Tibial artery (tissue), 4 donors: Measurements from ENCODE around the gene SPAG5.

Experiments
- DNase-seq, 2 donors: peaks; one replicate each; pipeline ENCODE4 v3.0.0-alpha.2; 2019
- H3K27ac ChIP-seq, 2 donors: fragments of 200-600 bp; sonication (generic) in 1 of 2; 1 replicate in 1 of 2; 2 replicates in 1 of 2; pipeline ENCODE4 v1.5.1; 2018 to 2019; ENCODE audit warnings: mild to moderate bottlenecking in 1 of 2
- H3K27me3 ChIP-seq, 2 donors: fragments of 200-600 bp; sonication (generic) in 1 of 2; one replicate each; pipeline versions ENCODE4 v1.5.1 to v1.6.0; 2016 to 2019
- H3K36me3 ChIP-seq, 3 donors: fragments of 200-600 bp; sonication (generic) in 2 of 3; one replicate each; pipeline ENCODE4 v1.5.1; 2016 to 2019; ENCODE audit warnings: mild to moderate bottlenecking in 2 of 3
- H3K4me1 ChIP-seq, 4 donors: fragments of 200-600 bp; sonication (generic) in 2 of 4; 1 replicate in 3 of 4; 2 replicates in 1 of 4; pipeline ENCODE4 v1.5.1; 2016 to 2019
- H3K4me3 ChIP-seq, 2 donors: fragments of 200-600 bp; sonication (generic) in 1 of 2; 1 replicate in 1 of 2; 2 replicates in 1 of 2; pipeline ENCODE4 v1.5.1; 2018 to 2019; ENCODE audit warnings: mild to moderate bottlenecking in 2 of 2
- H3K9me3 ChIP-seq, 3 donors: fragments of 200-600 bp; sonication (generic) in 1 of 3; one replicate each; pipeline ENCODE4 v1.5.1; 2016 to 2019
- CTCF ChIP-seq, 2 experiments: fragments of 200-600 bp in 1 of 2; fragments of 450-650 bp in 1 of 2; IDR thresholded peaks; one replicate each; pipeline ENCODE4 v1.5.1; 2017 to 2019; ENCODE audit warnings: antibody characterized with exemption in 2 of 2, mild to moderate bottlenecking in 1 of 2, moderate library complexity in 1 of 2
- intact Hi-C: fragments of 100-400 bp; cut with DNase I; formaldehyde crosslinking; loops from one replicate; pipeline ENCODE4 v1.15.0; 2023; ENCODE audit warnings: low total_unique reads

Gene SPAG5

GRCh38 chr17:28569446-28569845, 29.4 kb downstream of the SPAG5 start:
- peaks cover 0 to 27% (median 18%) of the 10 kb centered on the region in 4 donors for H3K4me1 ChIP-seq
- intact Hi-C loops, result no loop called here
- DNase-seq, result no peak

GRCh38 chr17:28567604-28568003, 31.2 kb downstream of the SPAG5 start:
- TF ChIP-seq CTCF (IDR thresholded peaks at IDR 0.05), result no peak
- no peak overlapping the region for H3K4me3 ChIP-seq
- peaks cover 6 to 29% (median 13%) of the 10 kb centered on the region in 3 donors for H3K36me3 ChIP-seq
- DNase-seq, result no peak
- intact Hi-C loops, result no loop called here
- H3K27me3 ChIP-seq, result no peaks in the 10 kb centered on the region
- peaks cover 0 to 26% (median 18%) of the 10 kb centered on the region in 4 donors for H3K4me1 ChIP-seq
- H3K27ac ChIP-seq, result no peak overlapping the region
- H3K9me3 ChIP-seq, result no peaks in the 10 kb centered on the region

More at GRCh38 chr17:28569446-28569845, 29.4 kb downstream of the SPAG5 start:
- no peak overlapping the region for H3K4me3 ChIP-seq
- no peaks in the 10 kb centered on the region for H3K27me3 ChIP-seq
- no peak overlapping the region for H3K27ac ChIP-seq
- no peaks in the 10 kb centered on the region for H3K9me3 ChIP-seq
- TF ChIP-seq CTCF (IDR thresholded peaks at IDR 0.05), result no peak
- peaks cover 0 to 12% (median 0%) of the 10 kb centered on the region in 3 donors for H3K36me3 ChIP-seq

GRCh38 chr17:28563475-28563874, 35.4 kb downstream of the SPAG5 start:
- no peaks in the 10 kb centered on the region for H3K9me3 ChIP-seq
- peaks cover 0 to 7% (median 0%) of the 10 kb centered on the region in 4 donors for H3K4me1 ChIP-seq
- intact Hi-C loops, result no loop called here
- no peak for TF ChIP-seq CTCF (IDR thresholded peaks at IDR 0.05)
- peaks cover 39 to 71% (median 51%) of the 10 kb centered on the region in 3 donors for H3K36me3 ChIP-seq
- no peak overlapping the region for H3K27ac ChIP-seq
- H3K4me3 ChIP-seq, result no peak overlapping the region
- DNase-seq, result no peak
- no peaks in the 10 kb centered on the region for H3K27me3 ChIP-seq

GRCh38 chr17:28555022-28555421, 43.8 kb downstream of the SPAG5 start:
- H3K27ac ChIP-seq, result no peak overlapping the region
- no peaks in the 10 kb centered on the region for H3K27me3 ChIP-seq
- intact Hi-C loops, result loop anchor here (10.0 kb wide), 1 partner anchor 510 kb away; the partner anchor contains the start of gene NLK
- peaks cover 56 to 68% (median 67%) of the 10 kb centered on the region in 3 donors for H3K36me3 ChIP-seq
- peaks cover 0 to 17% (median 12%) of the 10 kb centered on the region in 4 donors for H3K4me1 ChIP-seq
- no peak overlapping the region for H3K4me3 ChIP-seq
- H3K9me3 ChIP-seq, result no peaks in the 10 kb centered on the region
- no peak for TF ChIP-seq CTCF (IDR thresholded peaks at IDR 0.05)
- DNase-seq, result no peak

GRCh38 chr17:28554565-28554964, 44.3 kb downstream of the SPAG5 start:
- H3K27ac ChIP-seq, result no peak overlapping the region
- H3K4me1 ChIP-seq, result peaks cover 0 to 21% (median 12%) of the 10 kb centered on the region in 4 donors
- no peaks in the 10 kb centered on the region for H3K9me3 ChIP-seq
- no peak for DNase-seq
- peaks cover 52 to 64% (median 62%) of the 10 kb centered on the region in 3 donors for H3K36me3 ChIP-seq
- intact Hi-C loops, result loop anchor here (5.0 to 10.0 kb wide), 2 partner anchors 58 to 510 kb away; partner anchors contain the start of genes NLK and RSKR
- no peak overlapping the region for H3K4me3 ChIP-seq
- TF ChIP-seq CTCF (IDR thresholded peaks at IDR 0.05), result no peak
- no peaks in the 10 kb centered on the region for H3K27me3 ChIP-seq
